GM21619 (cell line): Measurements from ENCODE around the gene NIFK.
"Not testable (repeated sequence)": the region's sequence is repeated elsewhere in the genome, so short reads cannot be mapped to it uniquely, and the experiment has no call there.

Experiments used
- ATAC-seq: cut with Tn5 transposase; IDR thresholded peaks from one replicate; pipeline ENCODE4 v1.9.1; 2021; ENCODE audit not compliant: unreplicated experiment

NIFK gene

GRCh38 chr2:121696410-121696930, 40.2 kb downstream of the NIFK start:
- no peak for ATAC-seq

DNA sequence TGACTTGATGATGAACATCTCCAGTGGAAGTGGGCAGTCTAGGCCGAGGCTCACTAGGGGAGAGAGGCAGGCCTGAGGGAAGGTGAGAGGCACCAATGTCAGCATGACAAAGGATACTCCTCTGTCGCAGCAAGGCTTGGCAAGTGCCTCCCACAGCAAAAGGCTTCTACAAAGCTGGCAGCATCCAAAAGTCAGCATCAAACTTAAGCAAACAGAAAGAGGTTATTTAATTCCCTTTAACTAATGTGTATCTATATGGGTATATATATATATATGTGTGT, 41.6 kb downstream of the NIFK start:
- no peak for ATAC-seq

DNA sequence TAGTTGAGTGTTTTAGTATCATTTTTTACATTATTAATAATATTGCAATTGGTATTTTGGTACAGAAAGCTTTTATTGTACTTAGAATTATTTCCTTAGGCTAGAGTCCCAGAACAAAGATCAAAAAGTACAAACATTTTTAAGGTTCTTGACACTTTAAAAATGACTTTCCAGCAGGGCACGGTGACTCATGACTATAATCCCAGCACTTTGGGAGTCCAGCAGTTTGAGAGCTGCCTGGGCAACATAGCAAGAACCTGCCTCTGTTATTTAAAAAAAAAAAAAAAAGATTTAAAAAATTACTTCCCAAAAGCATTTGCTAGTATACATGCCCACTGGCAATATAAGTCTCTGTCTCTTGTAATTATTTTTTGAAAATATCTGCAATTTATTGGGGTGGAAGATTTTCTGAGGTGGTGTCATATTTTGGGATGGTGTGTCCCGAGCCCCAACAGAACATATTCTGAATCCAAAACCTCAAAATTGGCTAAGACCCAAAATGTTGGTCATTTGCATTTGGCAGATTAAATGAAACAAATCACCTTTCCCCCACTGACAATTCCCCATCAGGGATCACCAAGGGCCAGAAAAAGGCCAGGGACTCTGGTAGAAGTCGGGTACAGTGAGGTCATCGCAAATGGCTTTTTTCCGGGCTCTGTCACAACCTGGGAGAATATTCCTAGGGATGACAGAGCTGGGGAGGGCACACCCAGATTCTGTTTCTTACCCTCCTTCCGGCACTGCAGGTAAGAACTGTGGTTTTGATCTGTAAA, 42.1 kb downstream of the NIFK start:
- no peak for ATAC-seq

- ATAC-seq = not testable (repeated sequence)
Measured at GRCh38 chr2:121690572-121690971, 46.1 kb downstream of the NIFK start.

DNA sequence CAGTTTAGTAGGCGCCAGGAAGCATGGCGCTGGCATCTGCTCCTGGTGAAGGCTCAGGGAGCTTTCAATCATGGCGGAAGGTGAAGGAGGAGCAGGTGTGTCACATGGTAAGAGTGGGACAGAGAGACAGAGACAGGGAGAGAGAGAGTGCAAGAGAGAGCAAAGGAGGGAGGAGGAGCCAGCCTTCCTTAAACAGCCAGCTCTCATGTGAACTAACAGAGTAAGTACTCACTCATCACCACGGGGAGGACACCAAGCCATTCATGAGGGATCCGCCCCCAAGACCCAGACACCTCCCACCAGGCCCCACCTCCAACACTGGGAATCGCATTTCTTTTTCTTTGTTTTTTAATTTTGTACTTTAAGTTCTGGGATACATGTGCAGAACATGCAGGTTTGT, 46.6 kb downstream of the NIFK start:
- ATAC-seq = no peak

GRCh38 chr2:121689356-121689755, 47.3 kb downstream of the NIFK start:
- no peak for ATAC-seq

GRCh38 chr2:121688820-121689219, 47.9 kb downstream of the NIFK start:
- ATAC-seq = no peak

DNA sequence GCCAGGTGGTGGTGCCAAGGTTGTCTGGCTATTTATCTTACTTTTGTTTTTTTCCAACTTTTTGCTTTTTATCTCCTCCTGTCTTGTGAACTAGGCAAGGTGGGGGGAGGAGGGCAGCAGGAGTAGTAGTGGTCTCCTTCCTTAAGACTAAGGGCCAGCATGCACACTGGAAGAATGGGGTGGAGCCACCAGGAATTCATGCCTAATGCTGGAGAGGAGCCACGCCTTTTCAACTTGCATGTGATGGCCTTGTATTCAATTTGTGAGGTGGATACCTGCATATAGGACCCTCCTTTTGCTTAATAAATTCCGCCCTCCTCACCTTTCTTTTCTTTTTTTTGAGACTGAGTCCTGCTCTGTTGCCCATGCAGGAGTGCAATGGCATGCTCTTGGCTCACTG, 49.8 kb downstream of the NIFK start:
- ATAC-seq = no peak

GRCh38 chr2:121686218-121686617, 50.5 kb downstream of the NIFK start:
- ATAC-seq = no peak

DNA sequence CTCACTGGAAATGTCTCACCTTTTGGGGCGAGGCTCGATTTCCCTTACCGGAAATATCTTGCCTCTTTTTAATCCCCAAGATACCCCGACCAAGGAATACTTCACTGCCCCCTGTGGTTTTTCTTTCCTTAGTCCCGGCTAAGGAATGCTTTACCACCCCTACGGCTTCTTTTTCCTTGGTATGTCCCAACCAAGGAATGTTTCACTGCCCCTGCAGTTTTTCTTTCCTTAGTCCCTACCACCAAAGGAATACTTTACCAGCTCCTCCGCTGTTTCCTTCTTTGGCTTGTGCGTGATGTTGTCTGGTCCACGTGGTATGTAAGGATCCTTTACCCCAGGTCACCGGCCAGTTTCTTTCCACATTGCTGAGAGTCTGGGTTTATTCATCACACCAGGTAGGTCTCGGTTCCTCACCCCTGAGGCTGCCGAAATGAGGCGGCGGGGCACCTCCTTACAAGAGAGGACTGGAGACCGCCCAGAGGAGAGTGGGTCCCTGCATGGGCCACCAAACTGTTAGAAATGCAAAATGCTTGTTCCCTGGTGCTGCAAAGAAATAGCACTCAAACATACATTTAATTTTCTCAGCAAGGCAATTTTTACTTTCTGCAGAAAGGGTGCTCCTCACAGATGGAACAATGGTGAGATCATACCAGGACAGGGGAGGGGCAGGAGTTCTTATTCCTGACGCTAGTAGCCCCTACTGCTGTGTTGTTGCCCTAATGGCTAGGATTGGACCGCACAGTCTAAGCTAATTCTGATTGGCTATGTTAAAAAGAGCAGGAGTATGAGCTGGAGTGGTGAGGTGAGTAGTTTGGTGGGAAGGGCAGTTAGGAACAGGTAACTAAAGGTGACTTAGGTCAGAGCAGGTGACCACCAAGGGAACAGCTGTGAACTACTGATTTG, 54.0 kb downstream of the NIFK start:
- no peak for ATAC-seq

DNA sequence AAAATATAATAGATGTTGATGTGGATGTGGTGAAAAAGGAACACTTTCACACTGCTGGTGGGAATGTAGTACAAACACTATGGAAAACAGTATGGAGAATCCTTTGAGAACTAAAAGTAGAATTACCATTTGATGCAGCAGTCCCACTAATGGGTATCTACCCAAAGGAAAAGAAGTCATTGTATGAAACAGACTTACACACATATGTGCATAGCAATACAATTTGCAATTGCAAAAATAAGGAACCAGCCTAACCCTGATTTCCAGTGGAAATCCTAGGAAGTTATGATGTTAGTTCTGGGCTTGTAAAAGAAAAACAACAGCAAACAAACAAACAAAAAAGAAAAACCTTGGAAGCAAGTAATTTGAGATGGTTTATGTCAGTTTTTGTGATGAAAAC, 58.8 kb downstream of the NIFK start:
- ATAC-seq = no peak
